Gastrocnemius medialis (tissue), 4 donors: ENCODE measurements around the gene TMEM169. TPM values are rescaled to one million over a fixed set of nuclear protein-coding genes. Genes with fewer than 3 reads are reported as not detected.

ENCODE experiments used
- ATAC-seq, 2 donors: fragments of 150-250 bp; one replicate each; pipeline ENCODE4 v1.9.1; 2016
- DNase-seq, 2 donors: peaks; one replicate each; pipeline ENCODE4 v3.0.0-alpha.2; 2019
- H3K27ac ChIP-seq, 4 donors: fragments of 200-600 bp; sonication (generic); 1 replicate in 1 of 4; 2 replicates in 3 of 4; pipeline ENCODE4 v1.5.1; 2016 to 2018; ENCODE audit warnings: mild to moderate bottlenecking in 2 of 4, moderate library complexity in 1 of 4
- H3K27me3 ChIP-seq, 3 donors: fragments of 200-600 bp; sonication (generic) in 2 of 3; 1 replicate in 1 of 3; 2 replicates in 2 of 3; pipeline versions ENCODE4 v1.5.1 to v1.6.0; 2016 to 2019; ENCODE audit warnings: mild to moderate bottlenecking in 1 of 3, moderate library complexity in 1 of 3
- H3K36me3 ChIP-seq, 2 donors: fragments of 200-600 bp; sonication (generic) in 1 of 2; one replicate each; pipeline ENCODE4 v1.5.1; 2017 to 2018
- H3K4me1 ChIP-seq, 2 donors: fragments of 200-600 bp; sonication (generic) in 1 of 2; one replicate each; pipeline ENCODE4 v1.5.1; 2016 to 2017; ENCODE audit warnings: mild to moderate bottlenecking in 2 of 2
- H3K4me3 ChIP-seq, 4 donors: fragments of 200-600 bp; sonication (generic) in 3 of 4; 1 replicate in 1 of 4; 2 replicates in 3 of 4; pipeline ENCODE4 v1.5.1; 2016 to 2019; ENCODE audit warnings: mild to moderate bottlenecking in 2 of 4
- H3K9me3 ChIP-seq, 3 donors: fragments of 200-600 bp; sonication (generic) in 2 of 3; 1 replicate in 1 of 3; 2 replicates in 2 of 3; pipeline ENCODE4 v1.5.1; 2016 to 2019
- CTCF ChIP-seq, 5 experiments: fragments of 450-650 bp in 3 of 5; fragments of 200-600 bp in 2 of 5; sonication (generic) in 2 of 5; IDR thresholded peaks in 4 of 5; conservative IDR thresholded peaks in 1 of 5; 1 replicate in 4 of 5; 2 replicates in 1 of 5; pipeline ENCODE4 v1.5.1; 2016 to 2019; ENCODE audit warnings: antibody characterized with exemption in 5 of 5, mild to moderate bottlenecking in 3 of 5, moderate library complexity in 3 of 5
- POLR2A ChIP-seq, 2 donors: fragments of 450-650 bp; IDR thresholded peaks; one replicate each; pipeline ENCODE4 v1.6.1; 2017; ENCODE audit warnings: antibody characterized with exemption in 2 of 2, mild to moderate bottlenecking in 2 of 2, moderate library complexity in 2 of 2
- in situ Hi-C, 4 donors: fragments of 200-750 bp; cut with MboI; loops; one replicate each; pipeline versions ENCODE4 v1.15.0 to v1.8.0; 2017; ENCODE audit warnings: low sequenced_read_pairs in 4 of 4
- intact Hi-C: fragments of 100-400 bp; cut with DNase I; formaldehyde crosslinking; loops from one replicate; pipeline ENCODE4 v1.15.1; 2023; ENCODE audit warnings: low total_unique reads
- total RNA-seq, 4 donors: library from RNA; depleted of rRNA; stranded (reverse); fragments of >200 nt; gene quantifications; one replicate each; pipeline versions ENCODE4 v1.1.0 to v1.2.3, GENCODE V29; 2016

Gene TMEM169
- total RNA-seq, 4 donors from 2014 or later, result not detected

- in situ Hi-C loops, result no loop called here
- no peak for ATAC-seq
- Histone ChIP-seq H3K36me3 (no peaks in the 10 kb centered on the region), H3K9me3 (no peaks in the 10 kb centered on the region), H3K27me3 (no peaks in the 10 kb centered on the region), H3K4me3 (no peak overlapping the region), H3K27ac (no peak overlapping the region), H3K4me1 (peaks cover 9 to 17% of the 10 kb centered on the region in 2 donors)
- TF ChIP-seq POLR2A (IDR thresholded peaks at IDR 0.05) (no peak), CTCF (IDR thresholded peaks at IDR 0.05 in 4 of 5, conservative IDR thresholded peaks at IDR 0.05 in 1 of 5) (no peak)
- no peak for DNase-seq
- intact Hi-C loops, result loop anchor here (2.0 kb wide), 1 partner anchor 32 kb away; no protein-coding TSS in a partner anchor
Observed at GRCh38 chr2:216082805-216083204, 1.1 kb downstream of the TMEM169 start.

GRCh38 chr2:216083464-216084281 is 2.0 kb downstream of the TMEM169 start:
- H3K36me3 ChIP-seq, result no peaks in the 10 kb centered on the region
- in situ Hi-C loops, result no loop called here
- no peaks in the 10 kb centered on the region for H3K9me3 ChIP-seq

GRCh38 chr2:216084547-216084946 is 2.8 kb downstream of the TMEM169 start:
- Histone ChIP-seq H3K4me1 (peaks cover 9 to 17% of the 10 kb centered on the region in 2 donors), H3K9me3 (no peaks in the 10 kb centered on the region), H3K27ac (no peak overlapping the region), H3K36me3 (no peaks in the 10 kb centered on the region), H3K27me3 (no peaks in the 10 kb centered on the region), H3K4me3 (no peak overlapping the region)
- no peak for TF ChIP-seq CTCF (IDR thresholded peaks at IDR 0.05 in 4 of 5, conservative IDR thresholded peaks at IDR 0.05 in 1 of 5)
- no peak for TF ChIP-seq POLR2A (IDR thresholded peaks at IDR 0.05)
- intact Hi-C loops (no loop called here), in situ Hi-C loops (no loop called here)
- DNase-seq (no peak), ATAC-seq (no peak)

More at GRCh38 chr2:216083464-216084281, 2.0 kb downstream of the TMEM169 start:
- no peak for TF ChIP-seq POLR2A (IDR thresholded peaks at IDR 0.05)
- TF ChIP-seq CTCF (IDR thresholded peaks at IDR 0.05 in 4 of 5, conservative IDR thresholded peaks at IDR 0.05 in 1 of 5), result no peak
- no peak overlapping the region for H3K4me3 ChIP-seq
- no peaks in the 10 kb centered on the region for H3K27me3 ChIP-seq
- H3K27ac ChIP-seq, result no peak overlapping the region
- intact Hi-C loops, result loop anchor here (2.0 kb wide), 1 partner anchor 31 kb away; no protein-coding TSS in a partner anchor
- no peak for ATAC-seq
- H3K4me1 ChIP-seq, result peaks cover 9 to 17% of the 10 kb centered on the region in 2 donors
- no peak for DNase-seq

- Histone ChIP-seq H3K27ac (no peak overlapping the region), H3K9me3 (no peaks in the 10 kb centered on the region), H3K4me1 (peaks cover 5 to 13% of the 10 kb centered on the region in 2 donors), H3K27me3 (no peaks in the 10 kb centered on the region), H3K36me3 (no peaks in the 10 kb centered on the region), H3K4me3 (no peak overlapping the region)
- DNase-seq (no peak), ATAC-seq (no peak)
- no peak for TF ChIP-seq POLR2A (IDR thresholded peaks at IDR 0.05)
- no peak for TF ChIP-seq CTCF (IDR thresholded peaks at IDR 0.05 in 4 of 5, conservative IDR thresholded peaks at IDR 0.05 in 1 of 5)
- intact Hi-C loops (no loop called here), in situ Hi-C loops (no loop called here)
Observed at GRCh38 chr2:216086207-216086893, 4.6 kb downstream of the TMEM169 start.
